Stimulated activated CD8-positive, alpha-beta memory T cell treated with anti-CD3 and anti-CD28 coated beads, Interleukin-7, amount 100 ng/mL, for 1 hour (primary cell): Measurements from ENCODE around the gene RHOF.
"Not testable (repeated sequence)": the region's sequence is repeated elsewhere in the genome, so short reads cannot be mapped to it uniquely, and the experiment has no call there.

Experiments
- DNase-seq, 2 donors: peaks; one replicate each; pipeline ENCODE4 v3.0.0-alpha.2; 2020; ENCODE audit warnings: low read depth in 2 of 2

RHOF gene

GRCh38 chr12:121748218-121748570 lies 45.3 kb downstream of the RHOF start:
- no peak for DNase-seq

GRCh38 chr12:121745545-121745944 lies 47.9 kb downstream of the RHOF start:
- not testable (repeated sequence) for DNase-seq

- no peak for DNase-seq
Measured at GRCh38 chr12:121741743-121742142, 51.7 kb downstream of the RHOF start.

- DNase-seq = no peak
Measured at GRCh38 chr12:121740847-121741246, 52.6 kb downstream of the RHOF start.

- DNase-seq = no peak
Measured at GRCh38 chr12:121738340-121738858, 55.1 kb downstream of the RHOF start.

- no peak for DNase-seq
Measured at GRCh38 chr12:121733849-121734248, 59.6 kb downstream of the RHOF start.

GRCh38 chr12:121731473-121731872 lies 62.0 kb downstream of the RHOF start:
- no peak for DNase-seq

- no peak for DNase-seq
Measured at GRCh38 chr12:121729021-121729420, 64.5 kb downstream of the RHOF start.
